CD14-positive monocyte (primary cell): ENCODE data around the gene TMEM144. TPM values are rescaled to one million over a fixed set of nuclear protein-coding genes. Genes with fewer than 3 reads are reported as not detected.

Experiments
- DNase-seq, 3 donors: peaks; one replicate each; pipeline ENCODE4 v3.0.0-alpha.2; 2011 to 2022
- H2AFZ ChIP-seq: 2 replicates; pipeline ENCODE4 v1.6.0; 2012; ENCODE audit warnings: mild to moderate bottlenecking, low read depth, low read length, inconsistent platforms; ENCODE audit not compliant: insufficient read depth, poor library complexity, severe bottlenecking
- H3K27ac ChIP-seq, 2 donors: 1 replicate in 1 of 2; 2 replicates in 1 of 2; pipeline ENCODE4 v1.5.1; 2012 to 2013; ENCODE audit warnings: low read length in 2 of 2, control low read depth in 1 of 2, inconsistent platforms in 1 of 2, low read depth in 1 of 2, mild to moderate bottlenecking in 1 of 2
- H3K27me3 ChIP-seq, 2 donors: one replicate each; pipeline versions ENCODE4 v1.6.0 to v1.6.1; 2011 to 2013; ENCODE audit warnings: low read length in 2 of 2; ENCODE audit not compliant: control insufficient read depth in 2 of 2, insufficient read depth in 2 of 2
- H3K36me3 ChIP-seq, 2 donors: replicated peaks in 1 of 2; 1 replicate in 1 of 2; 2 replicates in 1 of 2; pipeline versions ENCODE4 v1.5.1 to v1.6.1; 2012 to 2013; ENCODE audit warnings: low read length in 2 of 2, control low read depth in 1 of 2, inconsistent platforms in 1 of 2, mild to moderate bottlenecking in 1 of 2; ENCODE audit not compliant: insufficient read depth in 2 of 2, control insufficient read depth in 1 of 2
- H3K4me1 ChIP-seq, 2 donors: 1 replicate in 1 of 2; 2 replicates in 1 of 2; pipeline versions ENCODE4 v1.5.1 to v1.6.1; 2012 to 2013; ENCODE audit warnings: low read length in 2 of 2, control low read depth in 1 of 2, inconsistent platforms in 1 of 2, mild to moderate bottlenecking in 1 of 2, moderate library complexity in 1 of 2; ENCODE audit not compliant: insufficient read depth in 2 of 2, control insufficient read depth in 1 of 2
- H3K4me2 ChIP-seq: replicated peaks from 2 replicates; pipeline ENCODE3; 2012; ENCODE audit warnings: low read length, moderate library complexity, mild to moderate bottlenecking; ENCODE audit not compliant: poor library complexity, severe bottlenecking; ENCODE audit errors: extremely low read depth
- H3K4me3 ChIP-seq, 3 experiments: fragments of 200-600 bp in 1 of 3; sonication (generic) in 1 of 3; replicated peaks in 1 of 3; 1 replicate in 2 of 3; 2 replicates in 1 of 3; pipeline ENCODE4 v1.5.1; 2011 to 2013; ENCODE audit warnings: low read length in 3 of 3, mild to moderate bottlenecking in 3 of 3, control low read depth in 2 of 3, low read depth in 2 of 3, inconsistent platforms in 1 of 3, moderate library complexity in 1 of 3
- H3K79me2 ChIP-seq: 2 replicates; pipeline ENCODE4 v1.6.0; 2012; ENCODE audit warnings: mild to moderate bottlenecking, control low read depth, inconsistent platforms, low read length, moderate library complexity; ENCODE audit not compliant: insufficient read depth
- H3K9ac ChIP-seq: 2 replicates; pipeline ENCODE4 v1.6.0; 2017; ENCODE audit warnings: low read length, mild to moderate bottlenecking; ENCODE audit not compliant: insufficient read depth, poor library complexity, severe bottlenecking
- H3K9me3 ChIP-seq, 2 donors: replicated peaks in 1 of 2; 1 replicate in 1 of 2; 2 replicates in 1 of 2; pipeline versions ENCODE4 v1.5.1 to v1.6.1; 2012 to 2013; ENCODE audit warnings: low read length in 2 of 2, control low read depth in 1 of 2; ENCODE audit not compliant: control insufficient read depth in 1 of 2, insufficient read depth in 1 of 2
- H4K20me1 ChIP-seq: 2 replicates; pipeline ENCODE4 v1.6.0; 2012; ENCODE audit warnings: mild to moderate bottlenecking, low read length, control low read depth, moderate library complexity; ENCODE audit not compliant: insufficient read depth
- H3K27ac Mint-ChIP-seq, 7 donors: one replicate each; pipeline ENCODE4 v1.8.0; 2020; ENCODE audit warnings: mild to moderate bottlenecking in 7 of 7, mixed read lengths in 7 of 7, moderate library complexity in 6 of 7, inconsistent platforms in 2 of 7
- H3K27me3 Mint-ChIP-seq, 3 donors: one replicate each; pipeline ENCODE4 v1.8.0; 2021 to 2022; ENCODE audit warnings: low read depth in 3 of 3, mild to moderate bottlenecking in 3 of 3, mixed read lengths in 3 of 3, moderate library complexity in 3 of 3, inconsistent platforms in 1 of 3
- H3K36me3 Mint-ChIP-seq, 2 donors: one replicate each; pipeline ENCODE4 v1.8.0; 2020; ENCODE audit warnings: mixed read lengths in 2 of 2, inconsistent platforms in 1 of 2, mild to moderate bottlenecking in 1 of 2
- H3K4me1 Mint-ChIP-seq: one replicate; pipeline ENCODE4 v1.8.0; 2020; ENCODE audit warnings: mild to moderate bottlenecking, mixed read lengths
- H3K4me3 Mint-ChIP-seq, 2 donors: one replicate each; pipeline ENCODE4 v1.8.0; 2020; ENCODE audit warnings: mild to moderate bottlenecking in 2 of 2, mixed read lengths in 2 of 2, moderate library complexity in 1 of 2
- H3K9me3 Mint-ChIP-seq, 7 donors: one replicate each; pipeline ENCODE4 v1.8.0; 2020 to 2022; ENCODE audit warnings: mixed read lengths in 7 of 7, mild to moderate bottlenecking in 6 of 7, moderate library complexity in 6 of 7, inconsistent platforms in 2 of 7
- WGBS: methylation state at CpG from one replicate; pipeline ENCODE4 v1.1.5; 2013; ENCODE audit warnings: missing lambda C conversion rate; ENCODE audit not compliant: insufficient coverage; 5-methylcytosine and 5-hydroxymethylcytosine counted together
- intact Hi-C, 2 donors: fragments of 100-400 bp; cut with micrococcal nuclease; formaldehyde crosslinking; loops; one replicate each; pipeline versions ENCODE4 v1.15.0 to v1.15.1; 2023
- polyA plus RNA-seq, 3 donors: library from polyadenylated mRNA; depleted of rRNA in 1 of 3; unstranded in 2 of 3; stranded (reverse) in 1 of 3; fragments of 300-500 nt in 2 of 3; fragments of >200 nt in 1 of 3; fragmentation: Illumina TruSeq in 2 of 3; gene quantifications; 1 replicate in 2 of 3; 2 replicates in 1 of 3; pipeline ENCODE4 v1.2.3, GENCODE V29; 2012 to 2021
- TF ChIP-seq, protein P1 (sequence below): fragments of 200-600 bp; IDR thresholded peaks from one replicate; pipeline ENCODE4 v1.8.0; 2022; ENCODE audit warnings: antibody characterized with exemption, mild to moderate bottlenecking

TMEM144 gene
- polyA plus RNA-seq, 3 donors = 1.0 to 27.9 (median 1.5) TPM

DNA sequence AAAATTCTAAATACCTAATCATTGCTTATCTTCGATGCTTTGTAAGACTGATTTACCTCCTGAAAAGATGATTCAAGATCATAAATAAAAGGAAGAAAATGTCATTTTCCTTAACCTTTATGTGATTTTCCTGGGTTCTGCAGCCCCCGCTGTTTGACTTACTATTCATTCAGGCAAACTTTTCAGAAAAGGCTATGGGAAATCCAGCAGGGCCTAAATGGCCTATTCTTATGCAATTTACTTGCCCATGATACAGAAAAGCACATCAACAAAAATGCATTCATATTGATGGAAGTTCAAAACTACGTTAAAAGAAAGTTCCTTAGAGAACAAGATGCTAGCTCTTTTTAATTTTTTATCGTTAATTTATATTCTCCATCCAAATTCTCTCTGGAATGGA lies 51.2 kb downstream of the TMEM144 start:
- Histone ChIP-seq H3K36me3 (peaks cover 0 to 11% of the 10 kb centered on the region in 2 donors), H3K4me1 (no peaks in the 10 kb centered on the region), H3K9ac (no peak overlapping the region), H3K79me2 (no peaks in the 10 kb centered on the region), H3K4me2 (no peak overlapping the region), H3K4me3 (no peak overlapping the region), H4K20me1 (no peaks in the 10 kb centered on the region), H3K27me3 (no peaks in the 10 kb centered on the region), H3K27ac (no peak overlapping the region), H3K9me3 (no peaks in the 10 kb centered on the region), H2AFZ (no peak overlapping the region)
- Mint-ChIP-seq H3K4me1 (no peaks in the 10 kb centered on the region), H3K4me3 (no peak overlapping the region), H3K9me3 (no peaks in the 10 kb centered on the region), H3K36me3 (peaks cover 2 to 5% of the 10 kb centered on the region in 2 donors), H3K27me3 (no peaks in the 10 kb centered on the region), H3K27ac (no peak overlapping the region)
- DNase-seq = no peak
- intact Hi-C loops = no loop called here
- WGBS = 100% methylated on average over 1 of the region's 4 CpGs
- TF ChIP-seq, protein P1, sequence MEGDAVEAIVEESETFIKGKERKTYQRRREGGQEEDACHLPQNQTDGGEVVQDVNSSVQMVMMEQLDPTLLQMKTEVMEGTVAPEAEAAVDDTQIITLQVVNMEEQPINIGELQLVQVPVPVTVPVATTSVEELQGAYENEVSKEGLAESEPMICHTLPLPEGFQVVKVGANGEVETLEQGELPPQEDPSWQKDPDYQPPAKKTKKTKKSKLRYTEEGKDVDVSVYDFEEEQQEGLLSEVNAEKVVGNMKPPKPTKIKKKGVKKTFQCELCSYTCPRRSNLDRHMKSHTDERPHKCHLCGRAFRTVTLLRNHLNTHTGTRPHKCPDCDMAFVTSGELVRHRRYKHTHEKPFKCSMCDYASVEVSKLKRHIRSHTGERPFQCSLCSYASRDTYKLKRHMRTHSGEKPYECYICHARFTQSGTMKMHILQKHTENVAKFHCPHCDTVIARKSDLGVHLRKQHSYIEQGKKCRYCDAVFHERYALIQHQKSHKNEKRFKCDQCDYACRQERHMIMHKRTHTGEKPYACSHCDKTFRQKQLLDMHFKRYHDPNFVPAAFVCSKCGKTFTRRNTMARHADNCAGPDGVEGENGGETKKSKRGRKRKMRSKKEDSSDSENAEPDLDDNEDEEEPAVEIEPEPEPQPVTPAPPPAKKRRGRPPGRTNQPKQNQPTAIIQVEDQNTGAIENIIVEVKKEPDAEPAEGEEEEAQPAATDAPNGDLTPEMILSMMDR = no peak

DNA sequence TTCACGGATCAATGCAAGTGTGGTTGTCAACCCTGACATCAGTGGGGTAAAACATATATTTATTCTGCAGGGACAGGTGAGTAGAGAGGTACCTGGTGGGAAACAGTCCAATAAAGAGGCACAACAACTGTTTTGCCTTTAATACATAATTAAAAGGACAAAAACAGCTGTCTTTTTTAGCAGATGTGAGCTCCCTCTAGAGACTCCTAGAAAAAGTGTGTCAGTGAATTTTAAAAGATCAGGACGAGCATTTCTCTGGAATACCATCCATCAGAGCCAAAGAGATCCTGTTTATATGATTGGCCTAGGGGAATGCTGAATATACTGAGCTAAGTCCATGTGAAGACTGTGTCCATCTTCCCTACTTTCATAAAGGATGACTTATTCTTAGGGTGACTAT lies 58.3 kb downstream of the TMEM144 start:
- intact Hi-C loops = no loop called here
- Histone ChIP-seq H4K20me1 (no peaks in the 10 kb centered on the region), H3K9ac (no peak overlapping the region), H3K79me2 (no peaks in the 10 kb centered on the region), H3K4me1 (no peaks in the 10 kb centered on the region), H3K36me3 (no peaks in the 10 kb centered on the region), H3K27ac (no peak overlapping the region), H3K9me3 (no peaks in the 10 kb centered on the region), H2AFZ (no peak overlapping the region), H3K4me2 (no peak overlapping the region), H3K27me3 (no peaks in the 10 kb centered on the region), H3K4me3 (no peak overlapping the region)
- Mint-ChIP-seq H3K27me3 (no peaks in the 10 kb centered on the region), H3K36me3 (peaks cover 5 to 15% of the 10 kb centered on the region in 2 donors), H3K4me1 (no peaks in the 10 kb centered on the region), H3K9me3 (no peaks in the 10 kb centered on the region), H3K27ac (no peak overlapping the region), H3K4me3 (no peak overlapping the region)
- TF ChIP-seq, protein P1 = no peak
- no peak for DNase-seq
- WGBS = no CpG with 5 or more reads among the region's 2 CpGs
